Nucleus accumbens (tissue), 56 donors: ENCODE measurements around the gene CD4.

ENCODE experiments used
- DNase-seq, 56 donors: peaks; one replicate each; lab custom pipeline; 2025; lab: John Stamatoyannopoulos, UW

CD4 gene

DNA sequence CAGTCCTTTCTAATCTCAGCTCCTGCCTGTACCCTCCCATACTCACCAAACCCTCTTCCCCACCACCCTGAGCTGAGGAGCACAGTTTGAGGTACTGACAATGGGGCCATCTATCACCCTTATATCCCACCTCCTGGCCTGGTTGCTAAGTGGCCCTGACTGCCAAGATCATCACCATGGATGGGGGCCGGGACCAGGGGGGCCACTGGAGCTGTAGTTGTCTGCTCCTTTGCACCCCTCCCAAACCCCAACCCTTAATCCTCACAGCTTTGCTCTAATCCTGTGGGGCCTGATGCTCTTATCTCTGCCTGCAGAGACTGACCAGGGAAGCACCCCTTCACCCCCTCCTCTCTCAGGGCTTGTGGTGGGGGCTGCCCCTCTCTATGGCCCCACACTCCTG is 51.0 kb downstream of the CD4 start:
- no peak for DNase-seq

GRCh38 chr12:6840761-6841515 is 51.6 kb downstream of the CD4 start, which contains the start of gene GNB3:
GNB3 (plus strand) TSS chr12:6840925; CDS start chr12:6841288, 363 bp downstream.
- no peak for DNase-seq

- no peak for DNase-seq
Observed at GRCh38 chr12:6842075-6842474, 52.7 kb downstream of the CD4 start.

GRCh38 chr12:6843118-6843902 is 54.0 kb downstream of the CD4 start:
- DNase-seq: no peak

GRCh38 chr12:6845395-6845794 is 56.1 kb downstream of the CD4 start:
- no peak for DNase-seq

DNA sequence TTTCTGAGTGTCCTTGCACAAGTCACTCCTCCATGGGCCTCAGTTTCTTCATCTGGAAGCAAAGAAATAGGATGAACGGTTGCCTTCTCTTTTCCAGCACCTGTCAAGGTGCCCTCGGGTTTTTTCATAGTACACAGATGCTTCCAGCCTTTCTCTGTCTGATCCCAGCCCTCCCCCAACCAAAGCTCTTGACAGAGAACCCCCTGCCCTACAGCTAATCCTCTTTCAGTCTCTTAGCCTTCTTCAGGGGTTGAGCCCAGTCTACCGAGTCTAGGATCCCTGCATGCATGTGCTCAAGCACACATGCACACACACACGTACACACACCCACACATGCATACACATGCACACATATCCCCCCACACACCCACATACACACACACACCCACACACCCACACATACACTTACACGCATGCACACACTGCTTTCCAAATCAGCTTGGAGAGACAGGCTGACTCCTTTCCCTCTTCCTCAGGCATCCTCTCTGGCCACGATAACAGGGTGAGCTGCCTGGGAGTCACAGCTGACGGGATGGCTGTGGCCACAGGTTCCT is 57.1 kb downstream of the CD4 start:
- no peak for DNase-seq

DNA sequence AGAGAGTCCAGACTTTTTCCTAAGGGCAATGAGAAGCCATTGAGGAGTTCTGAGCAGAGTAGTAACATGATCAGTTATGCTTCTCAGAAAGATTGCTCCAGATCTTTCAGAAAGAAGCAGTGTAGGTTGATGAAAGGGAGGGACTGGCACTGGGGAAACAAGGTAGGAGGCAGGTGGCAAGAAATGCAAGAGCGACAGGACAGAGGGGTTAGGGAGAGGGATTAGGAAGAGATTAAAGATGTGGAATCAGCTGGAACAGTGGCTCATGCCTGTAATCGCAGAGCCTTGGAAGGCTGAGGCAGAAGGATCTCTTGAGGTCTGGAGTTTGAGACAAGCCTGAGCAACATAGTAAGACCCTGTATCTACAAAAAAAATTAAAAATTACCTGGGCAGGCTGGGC is 58.3 kb downstream of the CD4 start:
- no peak for DNase-seq

- DNase-seq: no peak
Observed at GRCh38 chr12:6849427-6849826, 60.1 kb downstream of the CD4 start.

DNA sequence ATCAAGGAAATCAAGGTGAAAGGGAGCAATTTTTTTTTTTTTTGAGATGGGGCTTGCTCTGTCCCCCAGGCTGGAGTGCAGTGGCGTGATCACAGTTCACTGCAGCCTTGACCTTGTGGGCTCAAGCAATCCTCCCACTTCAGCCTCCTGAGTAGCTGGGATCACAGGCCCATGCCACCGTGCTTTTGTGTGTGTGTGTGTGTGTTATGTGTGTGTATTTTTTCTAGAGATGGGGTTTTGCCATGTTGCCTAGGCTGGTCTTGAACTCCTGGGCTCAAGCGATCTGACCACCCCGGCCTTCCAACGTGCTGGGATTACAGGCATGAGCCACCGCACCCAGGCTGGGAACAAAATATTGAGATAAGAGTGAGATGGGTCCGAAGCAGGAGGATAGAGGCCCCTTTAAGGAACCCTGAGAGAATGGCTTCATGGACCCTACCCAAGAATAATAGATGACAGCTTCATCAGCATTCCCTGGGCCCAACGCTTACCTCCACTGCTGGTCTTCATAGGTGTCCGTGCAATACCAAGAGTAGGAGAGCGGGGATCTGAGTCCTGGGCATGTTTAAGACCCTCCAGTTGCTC is 60.7 kb downstream of the CD4 start:
- no peak for DNase-seq

DNA sequence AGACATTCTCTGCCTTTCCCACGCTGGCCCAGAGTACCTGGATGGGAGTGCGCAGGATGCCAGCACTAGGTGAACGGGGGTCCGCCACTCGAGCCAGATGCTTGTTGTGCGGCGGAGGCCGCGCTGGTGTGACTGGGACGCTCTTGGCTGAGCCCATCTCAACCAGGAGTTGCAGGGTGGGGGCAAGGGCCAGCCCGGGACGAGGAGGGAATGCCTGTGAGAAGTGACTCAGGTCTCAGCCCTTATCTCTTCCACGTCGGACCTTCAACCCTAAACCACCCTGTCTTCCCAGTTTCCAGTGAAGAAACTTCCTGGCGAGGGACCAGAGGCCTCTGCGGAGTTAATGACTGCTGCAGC is 61.4 kb downstream of the CD4 start:
- DNase-seq: no peak

DNA sequence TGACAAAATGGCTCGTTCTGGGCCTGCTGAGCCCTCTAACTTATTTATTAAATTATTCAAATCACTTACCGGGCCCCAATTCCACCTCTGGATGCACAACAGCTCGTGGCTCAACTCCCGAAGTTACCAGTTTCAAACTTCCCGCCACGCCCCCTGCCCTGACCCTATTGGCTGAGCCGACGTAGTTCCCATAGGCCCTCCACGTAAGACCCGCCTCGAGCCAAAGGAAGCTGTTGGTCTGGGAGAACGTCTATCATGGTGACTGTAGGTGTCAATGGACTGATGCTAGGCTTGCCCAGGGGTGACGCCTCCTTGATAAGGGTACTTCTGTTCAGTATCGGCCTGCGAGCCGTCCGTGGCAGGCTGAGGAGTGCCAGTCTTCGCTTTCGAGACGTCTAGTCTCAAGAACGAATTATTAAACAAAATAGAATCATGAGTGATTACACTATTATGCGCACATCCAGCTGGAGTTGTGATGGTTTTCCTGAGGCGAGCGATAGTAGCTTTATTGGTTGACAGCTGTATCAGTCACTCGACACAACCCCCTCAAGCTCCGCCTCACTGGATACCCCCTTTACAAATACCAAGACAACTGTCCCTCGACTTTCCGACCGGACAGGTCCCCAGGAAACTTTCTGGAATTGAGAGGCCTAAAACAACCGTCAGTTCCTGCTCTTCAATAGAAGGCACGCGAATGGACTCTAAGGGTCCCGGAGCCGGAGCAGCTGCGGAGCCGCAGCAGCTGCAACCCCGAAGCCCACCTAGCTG is 62.0 kb downstream of the CD4 start, which contains the start of gene CDCA3:
Gene CDCA3, minus strand, starts transcription at position 134 of the 768 bp plus-strand sequence. CDS start 334 bp downstream, outside the sequence.
- peak; percentile 65 to 98 (median 89) for DNase-seq

- peak; percentile 98 to 100 (median 100) for DNase-seq
Observed at GRCh38 chr12:6851921-6852650, 62.8 kb downstream of the CD4 start, which contains the start of gene USP5. USP5 (plus strand) TSS chr12:6852150; CDS start chr12:6852180, 30 bp downstream.

- peak in 45 of 56 donors; percentile 16 to 73 (median 52) for DNase-seq
Observed at GRCh38 chr12:6852651-6853354, 63.5 kb downstream of the CD4 start.

DNA sequence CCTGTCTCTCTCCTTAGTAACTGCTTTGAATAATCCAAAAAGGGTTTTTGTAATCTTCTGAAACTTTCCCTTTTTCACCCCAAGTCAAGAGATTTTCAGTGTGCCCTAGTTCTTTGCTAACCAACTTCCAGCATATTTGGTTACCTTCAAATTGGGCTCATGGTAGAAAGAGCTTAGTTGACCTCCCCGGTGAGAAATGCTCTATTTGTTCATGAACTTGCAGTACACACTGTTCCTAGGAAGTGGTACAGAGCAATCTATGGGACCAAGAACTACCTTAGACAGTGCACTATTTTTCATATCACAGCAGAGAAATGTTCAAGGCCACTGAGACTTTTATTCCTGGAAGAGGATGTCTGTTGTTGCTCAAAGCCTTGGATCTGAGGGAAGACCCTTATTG is 64.3 kb downstream of the CD4 start:
- DNase-seq: no peak

DNA sequence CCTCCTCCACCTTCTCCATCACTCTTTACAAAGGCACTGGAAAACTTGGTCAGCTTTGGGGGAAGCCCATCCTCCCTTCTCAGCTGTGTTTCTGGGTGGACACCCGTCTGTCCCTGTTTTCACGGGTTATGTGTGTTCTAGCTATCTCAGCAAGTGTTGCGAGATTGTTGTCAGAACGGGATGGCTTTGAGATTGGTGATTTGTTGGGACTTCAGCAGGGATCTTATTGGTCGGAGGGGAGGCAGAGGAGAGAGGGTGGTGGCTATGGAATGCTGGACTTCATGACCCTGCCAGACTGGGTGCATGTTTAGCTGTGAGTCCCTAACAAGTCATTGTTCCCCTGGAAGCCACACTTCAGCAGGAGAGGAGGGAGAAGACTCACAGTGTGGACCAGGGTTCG is 64.7 kb downstream of the CD4 start:
- no peak for DNase-seq

DNA sequence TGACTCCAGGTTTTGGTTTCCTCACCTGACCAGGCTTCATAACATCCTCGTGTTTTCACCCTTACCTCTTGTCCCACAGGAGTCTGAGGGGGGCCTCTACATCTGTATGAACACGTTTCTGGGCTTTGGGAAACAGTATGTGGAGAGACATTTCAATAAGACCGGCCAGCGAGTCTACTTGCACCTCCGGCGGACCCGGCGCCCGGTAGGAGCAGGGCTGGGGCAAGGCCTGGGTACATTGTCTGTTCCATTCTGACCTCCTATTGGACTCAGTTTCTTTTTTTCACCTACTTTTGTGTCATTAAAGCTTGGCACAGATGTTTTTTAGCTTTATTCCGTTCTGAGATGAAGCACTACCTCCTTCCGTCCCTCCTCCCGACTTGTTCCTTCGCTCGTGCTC is 66.0 kb downstream of the CD4 start:
- DNase-seq: no peak

DNA sequence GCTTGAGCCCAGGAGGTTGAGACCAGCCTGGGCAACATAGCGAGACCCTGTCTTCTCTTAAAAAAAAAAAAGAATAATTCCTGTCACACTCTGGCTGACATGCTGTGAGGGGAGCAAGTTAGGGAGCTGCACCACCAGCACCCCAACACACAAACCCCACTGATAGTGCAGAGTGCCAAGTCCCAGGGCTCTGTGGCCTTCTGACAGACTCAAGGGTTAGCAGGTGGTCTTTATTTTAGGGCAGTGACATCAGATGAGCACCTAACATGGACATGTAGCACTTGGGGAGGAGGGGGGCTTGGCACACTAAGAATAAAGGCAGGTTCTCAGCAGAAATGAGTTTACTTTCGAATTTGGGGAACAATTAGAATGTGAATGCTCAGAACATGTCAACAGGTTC is 69.5 kb downstream of the CD4 start:
- no peak for DNase-seq

GRCh38 chr12:6860116-6860515 is 70.8 kb downstream of the CD4 start:
- no peak for DNase-seq

DNA sequence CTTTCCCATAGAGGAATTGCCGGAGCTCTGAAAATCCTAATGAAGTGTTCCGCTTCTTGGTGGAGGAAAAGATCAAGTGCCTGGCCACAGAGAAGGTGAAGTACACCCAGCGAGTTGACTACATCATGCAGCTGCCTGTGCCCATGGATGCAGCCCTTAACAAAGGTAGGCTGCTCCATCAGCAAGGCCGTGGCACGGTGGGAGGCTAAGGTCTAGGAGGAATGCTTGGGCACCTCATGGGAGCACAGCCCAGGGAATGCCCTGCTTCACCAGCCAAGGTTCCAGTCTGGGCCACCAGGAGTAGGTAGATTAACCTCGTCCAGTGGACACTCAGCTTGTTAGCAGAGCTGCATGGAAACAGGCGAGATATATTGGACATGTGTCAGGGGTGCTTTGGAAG is 71.6 kb downstream of the CD4 start:
- no peak for DNase-seq
